A549 (cell line): Measurements from ENCODE around the gene SEC14L5.

Source experiments
- CBX2 ChIP-seq: fragments of 200-600 bp; sonication (generic); IDR thresholded peaks from 2 replicates; pipeline ENCODE4 v1.6.1; 2016; ENCODE audit warnings: low read depth, mild to moderate bottlenecking, borderline replicate concordance
- CEBPB ChIP-seq, 2 experiments: fragments of >200 bp in 1 of 2; sonication (Bioruptor Twin) in 1 of 2; formaldehyde crosslinking in 1 of 2; IDR thresholded peaks; 2 replicates each; pipeline ENCODE4 v1.6.1; 2012 to 2016
- EP300 ChIP-seq, 2 experiments: fragments of >200 bp; sonication (Bioruptor Twin); formaldehyde crosslinking; IDR thresholded peaks; 2 replicates in 1 of 2; 3 replicates in 1 of 2; pipeline ENCODE4 v1.6.1; 2016 to 2017
- MAZ ChIP-seq: fragments of 150-350 bp; IDR thresholded peaks from 2 replicates; pipeline ENCODE4 v1.6.1; 2014; ENCODE audit warnings: antibody characterized with exemption, low read depth, low read length, borderline replicate concordance
- POLR2A ChIP-seq: IDR thresholded peaks from 2 replicates; pipeline ENCODE4 v1.6.1; 2012; ENCODE audit warnings: mild to moderate bottlenecking, low read length
- POLR2AphosphoS2 ChIP-seq: conservative IDR thresholded peaks from 2 replicates; pipeline ENCODE4 v1.6.1; 2012; ENCODE audit warnings: low read length, improper control_type of control experiment, inconsistent platforms
- RAD21 ChIP-seq, 2 experiments: fragments of >200 bp in 1 of 2; sonication (Bioruptor Twin) in 1 of 2; formaldehyde crosslinking in 1 of 2; IDR thresholded peaks in 1 of 2; conservative IDR thresholded peaks in 1 of 2; 2 replicates in 1 of 2; 3 replicates in 1 of 2; pipeline ENCODE4 v1.6.1; 2012 to 2018; ENCODE audit warnings: inconsistent platforms in 1 of 2
- RCOR1 ChIP-seq: fragments of 150-350 bp; IDR thresholded peaks from 2 replicates; pipeline ENCODE4 v1.6.1; 2014; ENCODE audit warnings: antibody characterized with exemption, low read length, low read depth
- SREBF2 ChIP-seq: fragments of 450-650 bp; IDR thresholded peaks from 2 replicates; pipeline ENCODE4 v1.6.1; 2014; ENCODE audit warnings: mild to moderate bottlenecking, moderate library complexity
- TF ChIP-seq, protein P1 (sequence below): fragments of >200 bp; sonication (Bioruptor Twin); formaldehyde crosslinking; IDR thresholded peaks from 3 replicates; pipeline ENCODE4 v1.5.1; 2016
- TF ChIP-seq, protein P2 (sequence below): fragments of 200-600 bp; sonication (generic); IDR thresholded peaks from 2 replicates; pipeline ENCODE4 v1.6.1; 2016; ENCODE audit warnings: antibody characterized with exemption, mild to moderate bottlenecking, moderate library complexity
- TF ChIP-seq, protein P3 (sequence below): IDR thresholded peaks from 2 replicates; pipeline ENCODE4 v1.6.1; 2012

- TF ChIP-seq POLR2AphosphoS2 (no peak), EP300 (IDR thresholded peaks at IDR 0.05) (no peak), CEBPB (IDR thresholded peaks at IDR 0.05) (no peak), RAD21 (conservative IDR thresholded peaks at IDR 0.05 in 1 of 2, IDR thresholded peaks at IDR 0.05 in 1 of 2) (no peak), SREBF2 (no peak), POLR2A (no peak), RCOR1 (no peak), CBX2 (no peak), MAZ (no peak)
- TF ChIP-seq, protein P1, sequence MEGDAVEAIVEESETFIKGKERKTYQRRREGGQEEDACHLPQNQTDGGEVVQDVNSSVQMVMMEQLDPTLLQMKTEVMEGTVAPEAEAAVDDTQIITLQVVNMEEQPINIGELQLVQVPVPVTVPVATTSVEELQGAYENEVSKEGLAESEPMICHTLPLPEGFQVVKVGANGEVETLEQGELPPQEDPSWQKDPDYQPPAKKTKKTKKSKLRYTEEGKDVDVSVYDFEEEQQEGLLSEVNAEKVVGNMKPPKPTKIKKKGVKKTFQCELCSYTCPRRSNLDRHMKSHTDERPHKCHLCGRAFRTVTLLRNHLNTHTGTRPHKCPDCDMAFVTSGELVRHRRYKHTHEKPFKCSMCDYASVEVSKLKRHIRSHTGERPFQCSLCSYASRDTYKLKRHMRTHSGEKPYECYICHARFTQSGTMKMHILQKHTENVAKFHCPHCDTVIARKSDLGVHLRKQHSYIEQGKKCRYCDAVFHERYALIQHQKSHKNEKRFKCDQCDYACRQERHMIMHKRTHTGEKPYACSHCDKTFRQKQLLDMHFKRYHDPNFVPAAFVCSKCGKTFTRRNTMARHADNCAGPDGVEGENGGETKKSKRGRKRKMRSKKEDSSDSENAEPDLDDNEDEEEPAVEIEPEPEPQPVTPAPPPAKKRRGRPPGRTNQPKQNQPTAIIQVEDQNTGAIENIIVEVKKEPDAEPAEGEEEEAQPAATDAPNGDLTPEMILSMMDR, result no peak
- TF ChIP-seq, protein P2, sequence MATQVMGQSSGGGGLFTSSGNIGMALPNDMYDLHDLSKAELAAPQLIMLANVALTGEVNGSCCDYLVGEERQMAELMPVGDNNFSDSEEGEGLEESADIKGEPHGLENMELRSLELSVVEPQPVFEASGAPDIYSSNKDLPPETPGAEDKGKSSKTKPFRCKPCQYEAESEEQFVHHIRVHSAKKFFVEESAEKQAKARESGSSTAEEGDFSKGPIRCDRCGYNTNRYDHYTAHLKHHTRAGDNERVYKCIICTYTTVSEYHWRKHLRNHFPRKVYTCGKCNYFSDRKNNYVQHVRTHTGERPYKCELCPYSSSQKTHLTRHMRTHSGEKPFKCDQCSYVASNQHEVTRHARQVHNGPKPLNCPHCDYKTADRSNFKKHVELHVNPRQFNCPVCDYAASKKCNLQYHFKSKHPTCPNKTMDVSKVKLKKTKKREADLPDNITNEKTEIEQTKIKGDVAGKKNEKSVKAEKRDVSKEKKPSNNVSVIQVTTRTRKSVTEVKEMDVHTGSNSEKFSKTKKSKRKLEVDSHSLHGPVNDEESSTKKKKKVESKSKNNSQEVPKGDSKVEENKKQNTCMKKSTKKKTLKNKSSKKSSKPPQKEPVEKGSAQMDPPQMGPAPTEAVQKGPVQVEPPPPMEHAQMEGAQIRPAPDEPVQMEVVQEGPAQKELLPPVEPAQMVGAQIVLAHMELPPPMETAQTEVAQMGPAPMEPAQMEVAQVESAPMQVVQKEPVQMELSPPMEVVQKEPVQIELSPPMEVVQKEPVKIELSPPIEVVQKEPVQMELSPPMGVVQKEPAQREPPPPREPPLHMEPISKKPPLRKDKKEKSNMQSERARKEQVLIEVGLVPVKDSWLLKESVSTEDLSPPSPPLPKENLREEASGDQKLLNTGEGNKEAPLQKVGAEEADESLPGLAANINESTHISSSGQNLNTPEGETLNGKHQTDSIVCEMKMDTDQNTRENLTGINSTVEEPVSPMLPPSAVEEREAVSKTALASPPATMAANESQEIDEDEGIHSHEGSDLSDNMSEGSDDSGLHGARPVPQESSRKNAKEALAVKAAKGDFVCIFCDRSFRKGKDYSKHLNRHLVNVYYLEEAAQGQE, result no peak
- TF ChIP-seq, protein P3, sequence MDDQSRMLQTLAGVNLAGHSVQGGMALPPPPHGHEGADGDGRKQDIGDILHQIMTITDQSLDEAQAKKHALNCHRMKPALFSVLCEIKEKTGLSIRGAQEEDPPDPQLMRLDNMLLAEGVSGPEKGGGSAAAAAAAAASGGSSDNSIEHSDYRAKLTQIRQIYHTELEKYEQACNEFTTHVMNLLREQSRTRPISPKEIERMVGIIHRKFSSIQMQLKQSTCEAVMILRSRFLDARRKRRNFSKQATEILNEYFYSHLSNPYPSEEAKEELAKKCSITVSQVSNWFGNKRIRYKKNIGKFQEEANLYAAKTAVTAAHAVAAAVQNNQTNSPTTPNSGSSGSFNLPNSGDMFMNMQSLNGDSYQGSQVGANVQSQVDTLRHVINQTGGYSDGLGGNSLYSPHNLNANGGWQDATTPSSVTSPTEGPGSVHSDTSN, result no peak
Measured at GRCh38 chr16:5028950-5029475, 70.9 kb downstream of the SEC14L5 start.
